ENCODE results near the gene RBPJL. TPM values are rescaled to one million over a fixed set of nuclear protein-coding genes. Genes with fewer than 3 reads are reported as not detected.
A peak's percentile ranks its signal among the peaks of the same experiment; 100 is the strongest.

Gene RBPJL
- total and polyA plus RNA-seq, 2 of the 13 experiments (the other 11 are each of a cell fraction or from before 2014, with no cell fraction given): not detected

DNA sequence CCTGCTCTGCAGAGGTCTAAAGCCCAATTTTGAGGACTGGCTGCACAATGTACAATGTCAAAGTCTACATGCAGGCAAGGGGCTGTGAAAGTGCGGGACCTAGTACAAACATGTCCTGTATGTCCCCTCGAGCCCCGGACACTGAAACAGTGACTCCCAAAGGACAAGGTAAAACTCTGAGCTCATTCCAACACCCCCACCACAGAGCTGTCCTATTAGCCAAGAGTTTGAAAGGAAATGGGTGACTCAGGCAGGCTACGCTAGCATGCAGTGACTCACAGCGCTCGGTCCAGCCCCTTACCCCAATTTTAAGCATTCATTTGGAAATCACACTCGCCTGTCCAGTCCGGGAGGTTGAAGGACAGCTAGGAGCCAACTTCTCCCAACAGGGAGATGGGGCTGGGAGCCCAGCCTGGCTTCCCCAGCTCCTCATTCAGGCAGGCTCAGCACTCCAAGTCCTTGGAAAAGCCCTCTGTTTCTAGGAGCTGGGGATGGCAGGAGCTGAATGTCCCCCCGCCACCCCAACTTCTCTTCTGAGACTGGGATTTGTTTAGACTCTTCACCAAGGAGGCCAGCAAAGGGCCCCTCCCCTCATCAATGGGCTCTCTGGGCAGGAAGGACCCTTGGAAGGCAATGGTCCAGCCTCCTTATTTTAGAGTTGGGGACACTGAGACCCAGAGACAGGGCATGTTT lies 37.7 kb downstream of the RBPJL start (continued):
- TF ChIP-seq, protein P1, sequence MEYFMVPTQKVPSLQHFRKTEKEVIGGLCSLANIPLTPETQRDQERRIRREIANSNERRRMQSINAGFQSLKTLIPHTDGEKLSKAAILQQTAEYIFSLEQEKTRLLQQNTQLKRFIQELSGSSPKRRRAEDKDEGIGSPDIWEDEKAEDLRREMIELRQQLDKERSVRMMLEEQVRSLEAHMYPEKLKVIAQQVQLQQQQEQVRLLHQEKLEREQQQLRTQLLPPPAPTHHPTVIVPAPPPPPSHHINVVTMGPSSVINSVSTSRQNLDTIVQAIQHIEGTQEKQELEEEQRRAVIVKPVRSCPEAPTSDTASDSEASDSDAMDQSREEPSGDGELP (IDR thresholded peaks at IDR 0.05; ENCODE audit: borderline replicate concordance, low read depth): 0 out of 2 replicates have a peak, but pooled peaks have one; percentile 17
- TF ChIP-seq NFAT5 (CRISPR knock-in tag; IDR thresholded peaks at IDR 0.05) (no peak; the same call in 1 of the 2 replicates), NFIB (CRISPR knock-in tag; IDR thresholded peaks at IDR 0.05; ENCODE audit: borderline replicate concordance) (no peak), SRF (IDR thresholded peaks at IDR 0.05; ENCODE audit: low read depth, low read length) (0 out of 2 replicates have a peak, but pooled peaks have one; percentile 2), BORCS8-MEF2B (CRISPR knock-in tag; IDR thresholded peaks at IDR 0.05) (0 out of 2 replicates have a peak, but pooled peaks have one; percentile 46), POGZ (CRISPR knock-in tag; IDR thresholded peaks at IDR 0.05) (peak; percentile 19; the same call in 1 of the 2 replicates), ZNF780A (CRISPR knock-in tag; IDR thresholded peaks at IDR 0.05) (no peak), HCFC1 (IDR thresholded peaks at IDR 0.05; ENCODE audit: low read depth, low read length) (no peak), KLF6 (CRISPR knock-in tag; IDR thresholded peaks at IDR 0.05) (no peak), MLLT10 (CRISPR knock-in tag; IDR thresholded peaks at IDR 0.05) (no peak), ZNF567 (CRISPR knock-in tag; IDR thresholded peaks at IDR 0.05; ENCODE audit: borderline replicate concordance) (0 out of 2 replicates have a peak, but pooled peaks have one; percentile 65), ZNF670 (CRISPR knock-in tag; IDR thresholded peaks at IDR 0.05; ENCODE audit: borderline replicate concordance) (peak; percentile 92; the same call in 1 of the 2 replicates), RBM22 (optimal IDR thresholded peaks at IDR 0.05; ENCODE audit: low read length) (no peak), ZBTB38 (CRISPR knock-in tag; IDR thresholded peaks at IDR 0.05) (no peak), RFX5 (IDR thresholded peaks at IDR 0.05; ENCODE audit: low read depth, low read length) (no peak), ZNF644 (CRISPR knock-in tag; IDR thresholded peaks at IDR 0.05; ENCODE audit: low read depth) (no peak), ZNF24 (IDR thresholded peaks at IDR 0.05) (no peak), CTCF (CRISPR knock-in tag; IDR thresholded peaks at IDR 0.05) (peak; percentile 32; the same call in 1 of the 2 replicates), IRX3 (CRISPR knock-in tag; IDR thresholded peaks at IDR 0.05; ENCODE audit: borderline replicate concordance, low read depth) (no peak), RARG (CRISPR knock-in tag; IDR thresholded peaks at IDR 0.05; ENCODE audit: low read depth) (no peak), ONECUT2 (CRISPR knock-in tag; IDR thresholded peaks at IDR 0.05) (no peak)
- TF ChIP-seq, protein P2, sequence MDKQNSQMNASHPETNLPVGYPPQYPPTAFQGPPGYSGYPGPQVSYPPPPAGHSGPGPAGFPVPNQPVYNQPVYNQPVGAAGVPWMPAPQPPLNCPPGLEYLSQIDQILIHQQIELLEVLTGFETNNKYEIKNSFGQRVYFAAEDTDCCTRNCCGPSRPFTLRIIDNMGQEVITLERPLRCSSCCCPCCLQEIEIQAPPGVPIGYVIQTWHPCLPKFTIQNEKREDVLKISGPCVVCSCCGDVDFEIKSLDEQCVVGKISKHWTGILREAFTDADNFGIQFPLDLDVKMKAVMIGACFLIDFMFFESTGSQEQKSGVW (CRISPR knock-in tag; IDR thresholded peaks at IDR 0.05; ENCODE audit: borderline replicate concordance): no peak

All from HepG2 (cell line).